Skeletal muscle satellite cell (primary cell): ENCODE data around the gene ULK1.

ENCODE experiments used
- H3K27me3 ChIP-seq: 2 replicates; pipeline ENCODE4 v1.7.0; 2013; ENCODE audit warnings: low read length; ENCODE audit not compliant: control insufficient read depth, insufficient read depth
- H3K36me3 ChIP-seq: 2 replicates; pipeline ENCODE4 v1.7.0; 2013; ENCODE audit warnings: mild to moderate bottlenecking, control low read depth, low read length; ENCODE audit not compliant: insufficient read depth
- H3K4me1 ChIP-seq: 2 replicates; pipeline ENCODE4 v1.7.0; 2013; ENCODE audit warnings: low read length; ENCODE audit not compliant: control insufficient read depth, insufficient read depth
- H3K4me2 ChIP-seq: 2 replicates; pipeline ENCODE4 v1.7.0; 2013; ENCODE audit warnings: mild to moderate bottlenecking, low read length
- H3K4me3 ChIP-seq: 2 replicates; pipeline ENCODE4 v1.7.0; 2013; ENCODE audit warnings: low read length
- H3K9ac ChIP-seq: 2 replicates; pipeline ENCODE4 v1.7.0; 2013; ENCODE audit warnings: mild to moderate bottlenecking, low read depth, low read length, moderate library complexity
- H3K9me3 ChIP-seq: replicated peaks from 2 replicates; pipeline ENCODE4 v1.7.0; 2013; ENCODE audit warnings: mild to moderate bottlenecking, control low read depth, low read length

Gene ULK1

GRCh38 chr12:131896080-131896810 is 1.8 kb downstream of the ULK1 start:
- H3K4me3 ChIP-seq = peak overlapping the region; percentile 74
- no peaks in the 10 kb centered on the region for H3K36me3 ChIP-seq
- peak overlapping the region; percentile 82 for H3K9ac ChIP-seq
- no peaks in the 10 kb centered on the region for H3K27me3 ChIP-seq
- no peaks in the 10 kb centered on the region for H3K9me3 ChIP-seq
- peaks cover 20% of the 10 kb centered on the region for H3K4me1 ChIP-seq
- peak overlapping the region; percentile 97 for H3K4me2 ChIP-seq

- Histone ChIP-seq H3K27me3 (no peaks in the 10 kb centered on the region), H3K9ac (peak overlapping the region; percentile 82), H3K4me2 (peak overlapping the region; percentile 97), H3K4me3 (peak overlapping the region; percentile 74), H3K4me1 (peaks cover 20% of the 10 kb centered on the region), H3K36me3 (no peaks in the 10 kb centered on the region), H3K9me3 (no peaks in the 10 kb centered on the region)
Measured at GRCh38 chr12:131896811-131897270, 2.4 kb downstream of the ULK1 start.

GRCh38 chr12:131897276-131897675 is 2.9 kb downstream of the ULK1 start:
- Histone ChIP-seq H3K4me3 (no peak overlapping the region), H3K9me3 (no peaks in the 10 kb centered on the region), H3K4me2 (peak overlapping the region; percentile 97), H3K4me1 (peaks cover 20% of the 10 kb centered on the region), H3K36me3 (no peaks in the 10 kb centered on the region), H3K9ac (peak overlapping the region; percentile 82), H3K27me3 (no peaks in the 10 kb centered on the region)

DNA sequence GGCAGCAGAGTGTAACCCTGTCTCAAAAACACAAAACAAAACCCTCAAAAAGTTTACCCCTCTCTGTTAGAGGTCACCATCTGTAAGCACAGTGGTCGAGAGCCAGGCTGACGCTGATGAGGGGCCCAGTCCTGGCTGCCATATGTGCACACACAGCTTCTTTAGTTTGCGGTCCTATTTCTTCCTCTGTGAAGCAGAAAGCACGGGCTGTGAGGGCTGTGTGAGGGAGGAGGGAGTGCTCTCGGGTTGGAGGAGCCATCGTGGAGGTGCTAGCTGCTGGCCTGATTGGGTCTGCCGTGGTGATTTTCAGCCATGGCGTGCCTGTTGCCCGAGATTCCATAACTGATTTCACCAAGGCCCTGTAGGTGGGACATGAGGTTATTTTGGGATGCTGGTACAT is 3.5 kb downstream of the ULK1 start:
- Histone ChIP-seq H3K9ac (no peak overlapping the region), H3K4me3 (no peak overlapping the region), H3K4me2 (no peak overlapping the region), H3K27me3 (no peaks in the 10 kb centered on the region), H3K36me3 (no peaks in the 10 kb centered on the region), H3K9me3 (no peaks in the 10 kb centered on the region), H3K4me1 (peaks cover 20% of the 10 kb centered on the region)

DNA sequence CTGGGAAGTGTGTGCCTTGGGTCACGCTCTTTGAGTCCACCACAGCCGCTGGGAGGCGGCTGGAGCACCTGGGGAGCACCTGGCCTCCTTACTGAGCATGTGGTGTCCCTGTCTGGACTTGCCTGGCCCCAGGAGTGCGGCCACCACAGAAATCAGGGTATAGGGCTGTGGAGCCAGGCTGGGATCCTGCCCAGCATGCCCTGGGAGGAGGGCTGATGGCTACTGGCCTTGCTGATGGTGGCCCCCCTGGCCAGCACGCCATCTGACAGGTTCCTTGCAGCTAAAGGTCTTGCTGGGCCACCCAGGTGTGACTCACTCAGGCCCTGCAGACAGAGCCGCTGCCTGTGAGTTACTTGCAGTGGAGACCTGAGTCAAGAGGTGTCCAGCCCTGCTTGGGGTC is 6.0 kb downstream of the ULK1 start:
- Histone ChIP-seq H3K36me3 (no peaks in the 10 kb centered on the region), H3K4me3 (no peak overlapping the region), H3K27me3 (no peaks in the 10 kb centered on the region), H3K9ac (no peak overlapping the region), H3K9me3 (no peaks in the 10 kb centered on the region), H3K4me2 (no peak overlapping the region), H3K4me1 (peaks cover 17% of the 10 kb centered on the region)

GRCh38 chr12:131901431-131902331 is 7.3 kb downstream of the ULK1 start:
- no peak overlapping the region for H3K9ac ChIP-seq
- peaks cover 5% of the 10 kb centered on the region for H3K4me1 ChIP-seq
- no peak overlapping the region for H3K4me3 ChIP-seq
- no peaks in the 10 kb centered on the region for H3K36me3 ChIP-seq
- no peak overlapping the region for H3K4me2 ChIP-seq
- H3K27me3 ChIP-seq = no peaks in the 10 kb centered on the region
- H3K9me3 ChIP-seq = no peaks in the 10 kb centered on the region

GRCh38 chr12:131902332-131903241 is 8.2 kb downstream of the ULK1 start:
- no peak overlapping the region for H3K4me3 ChIP-seq
- H3K4me1 ChIP-seq = no peaks in the 10 kb centered on the region
- no peaks in the 10 kb centered on the region for H3K9me3 ChIP-seq
- H3K4me2 ChIP-seq = no peak overlapping the region
- H3K36me3 ChIP-seq = no peaks in the 10 kb centered on the region
- H3K27me3 ChIP-seq = no peaks in the 10 kb centered on the region
- no peak overlapping the region for H3K9ac ChIP-seq

- H3K27me3 ChIP-seq = no peaks in the 10 kb centered on the region
- no peaks in the 10 kb centered on the region for H3K9me3 ChIP-seq
- no peak overlapping the region for H3K4me3 ChIP-seq
- H3K4me1 ChIP-seq = no peaks in the 10 kb centered on the region
- H3K4me2 ChIP-seq = no peak overlapping the region
- H3K9ac ChIP-seq = no peak overlapping the region
- H3K36me3 ChIP-seq = no peaks in the 10 kb centered on the region
Measured at GRCh38 chr12:131903270-131904255, 9.1 kb downstream of the ULK1 start.

GRCh38 chr12:131904346-131904745 is 9.9 kb downstream of the ULK1 start:
- Histone ChIP-seq H3K9ac (no peak overlapping the region), H3K4me1 (no peaks in the 10 kb centered on the region), H3K4me3 (no peak overlapping the region), H3K9me3 (no peaks in the 10 kb centered on the region), H3K36me3 (peaks cover 5% of the 10 kb centered on the region), H3K27me3 (no peaks in the 10 kb centered on the region), H3K4me2 (no peak overlapping the region)

GRCh38 chr12:131905081-131905629 is 10.7 kb downstream of the ULK1 start:
- Histone ChIP-seq H3K36me3 (peaks cover 5% of the 10 kb centered on the region), H3K9ac (no peak overlapping the region), H3K27me3 (no peaks in the 10 kb centered on the region)

More at GRCh38 chr12:131905081-131905629, 10.7 kb downstream of the ULK1 start:
- Histone ChIP-seq H3K4me1 (no peaks in the 10 kb centered on the region), H3K4me3 (no peak overlapping the region), H3K4me2 (no peak overlapping the region), H3K9me3 (no peaks in the 10 kb centered on the region)
